ENCODE data around the gene CRTC1. TPM values are rescaled to one million over a fixed set of nuclear protein-coding genes. Genes with fewer than 3 reads are reported as not detected.
A peak's percentile ranks its signal among the peaks of the same experiment; 100 is the strongest.

The CRTC1 gene
- total and polyA plus RNA-seq, 8 donors = 5.2 to 18.1 (median 7.5) TPM

GRCh38 chr19:18774107-18774506 is 90.6 kb downstream of the CRTC1 start:
- TF ChIP-seq CTCF (IDR thresholded peaks at IDR 0.05) = no peak
- ATAC-seq = no peak
- 88 to 91% methylated on average over 11 of the region's 11 CpGs for WGBS, 2 donors
- intact Hi-C loops (cut with DNase I) = no loop called here
- Histone ChIP-seq H3K36me3 (no peaks in the 10 kb centered on the region), H3K9me3 (no peaks in the 10 kb centered on the region), H3K27me3 (no peaks in the 10 kb centered on the region), H3K27ac (no peak overlapping the region), H3K4me3 (no peak overlapping the region), H3K4me1 (no peaks in the 10 kb centered on the region)
- FAIRE-seq = no peak
- DNase-seq = peak in 1 of 6 donors; percentile 58

GRCh38 chr19:18774782-18775444 is 91.4 kb downstream of the CRTC1 start:
- WGBS, 2 donors = 95 to 97% methylated on average over 37 to 40 of the region's 40 CpGs
- intact Hi-C loops (cut with DNase I) = no loop called here
- Histone ChIP-seq H3K9me3 (no peaks in the 10 kb centered on the region), H3K4me1 (no peaks in the 10 kb centered on the region), H3K27me3 (no peaks in the 10 kb centered on the region), H3K36me3 (no peaks in the 10 kb centered on the region), H3K27ac (no peak overlapping the region), H3K4me3 (no peak overlapping the region)
- ATAC-seq (no peak), FAIRE-seq (no peak), DNase-seq (peak in 1 of 6 donors; percentile 72)
- TF ChIP-seq CTCF (IDR thresholded peaks at IDR 0.05) = no peak

GRCh38 chr19:18775586-18776287 is 92.3 kb downstream of the CRTC1 start:
- no peaks in the 10 kb centered on the region for H3K4me1 ChIP-seq
- no peak for TF ChIP-seq CTCF (IDR thresholded peaks at IDR 0.05)
- H3K27me3 ChIP-seq = no peaks in the 10 kb centered on the region
- DNase-seq (peak in 2 of 6 donors; percentile 30 to 76), ATAC-seq (no peak), FAIRE-seq (no peak)
- H3K36me3 ChIP-seq = no peaks in the 10 kb centered on the region
- no peak overlapping the region for H3K4me3 ChIP-seq
- no peak overlapping the region for H3K27ac ChIP-seq
- 92% methylated on average over 31 to 33 of the region's 33 CpGs for WGBS, 2 donors
- H3K9me3 ChIP-seq = no peaks in the 10 kb centered on the region
- intact Hi-C loops (cut with DNase I) = no loop called here

- no peak overlapping the region for H3K27ac ChIP-seq
- ATAC-seq (no peak), FAIRE-seq (no peak), DNase-seq (no peak)
- H3K4me1 ChIP-seq = no peaks in the 10 kb centered on the region
- intact Hi-C loops (cut with DNase I) = no loop called here
- no peaks in the 10 kb centered on the region for H3K27me3 ChIP-seq
- 86% methylated on average over 8 of the region's 8 CpGs for WGBS, 2 donors
- H3K4me3 ChIP-seq = no peak overlapping the region
- TF ChIP-seq CTCF (IDR thresholded peaks at IDR 0.05) = no peak
- H3K36me3 ChIP-seq = no peaks in the 10 kb centered on the region
- no peaks in the 10 kb centered on the region for H3K9me3 ChIP-seq
Measured at GRCh38 chr19:18776288-18776594, 92.8 kb downstream of the CRTC1 start.

GRCh38 chr19:18776736-18777135 is 93.3 kb downstream of the CRTC1 start:
- intact Hi-C loops (cut with DNase I) = no loop called here
- H3K36me3 ChIP-seq = no peaks in the 10 kb centered on the region
- no peaks in the 10 kb centered on the region for H3K4me1 ChIP-seq
- FAIRE-seq (no peak), DNase-seq (peak in 1 of 6 donors; percentile 65), ATAC-seq (no peak)
- TF ChIP-seq CTCF (IDR thresholded peaks at IDR 0.05) = no peak
- H3K9me3 ChIP-seq = no peaks in the 10 kb centered on the region
- H3K4me3 ChIP-seq = no peak overlapping the region
- no peaks in the 10 kb centered on the region for H3K27me3 ChIP-seq
- no peak overlapping the region for H3K27ac ChIP-seq
- 71 to 87% methylated on average over 12 of the region's 12 CpGs for WGBS, 2 donors

Measured in pancreas (tissue), 10 donors.